Large intestine (tissue), 3 donors: ENCODE measurements around the gene FGF12. TPM values are rescaled to one million over a fixed set of nuclear protein-coding genes. Genes with fewer than 3 reads are reported as not detected.

Source experiments
- DNase-seq, 2 donors: peaks; one replicate each; pipeline versions ENCODE4 v3.0.0 to v3.0.0-alpha.2; 2013
- H3K27ac ChIP-seq: one replicate; pipeline ENCODE4 v1.5.1; 2013; ENCODE audit warnings: low read length
- H3K27me3 ChIP-seq: 2 replicates; pipeline ENCODE4 v1.6.1; 2013; ENCODE audit warnings: low read length; ENCODE audit not compliant: control insufficient read depth, insufficient read depth
- H3K36me3 ChIP-seq: 2 replicates; pipeline ENCODE4 v1.6.1; 2013; ENCODE audit warnings: low read length; ENCODE audit not compliant: control insufficient read depth, insufficient read depth
- H3K4me1 ChIP-seq: one replicate; pipeline ENCODE4 v1.6.1; 2013; ENCODE audit warnings: low read length; ENCODE audit not compliant: control insufficient read depth, insufficient read depth
- H3K4me3 ChIP-seq: one replicate; pipeline ENCODE4 v1.5.1; 2013; ENCODE audit warnings: low read length
- H3K9me3 ChIP-seq: one replicate; pipeline ENCODE4 v1.6.1; 2013; ENCODE audit warnings: mild to moderate bottlenecking, low read depth, low read length, moderate library complexity; ENCODE audit not compliant: control insufficient read depth
- WGBS: methylation state at CpG from one replicate; pipeline ENCODE4 v1.1.5; 2013; ENCODE audit warnings: low lambda C conversion rate; ENCODE audit not compliant: insufficient coverage; 5-methylcytosine and 5-hydroxymethylcytosine counted together
- polyA plus RNA-seq: library from polyadenylated mRNA; unstranded; fragments of 120-200 nt; gene quantifications from one replicate; pipeline ENCODE4 v1.2.1, GENCODE V29; 2013

The FGF12 gene
- polyA plus RNA-seq, 1 donor = 2.1 TPM

GRCh38 chr3:192514081-192514753 is 213.1 kb downstream of the FGF12 start:
- Histone ChIP-seq H3K27me3 (peaks cover 30% of the 10 kb centered on the region), H3K4me3 (peak overlapping the region; percentile 17), H3K36me3 (no peaks in the 10 kb centered on the region), H3K27ac (no peak overlapping the region), H3K4me1 (peaks cover 2% of the 10 kb centered on the region), H3K9me3 (no peaks in the 10 kb centered on the region)
- WGBS = no CpG with 5 or more reads among the region's 39 CpGs
- peak; percentile 2 to 17 for DNase-seq

- H3K4me1 ChIP-seq = no peaks in the 10 kb centered on the region
- no peaks in the 10 kb centered on the region for H3K9me3 ChIP-seq
- WGBS = no CpG with 5 or more reads among the region's 6 CpGs
- no peak overlapping the region for H3K27ac ChIP-seq
- H3K4me3 ChIP-seq = no peak overlapping the region
- H3K36me3 ChIP-seq = no peaks in the 10 kb centered on the region
- H3K27me3 ChIP-seq = no peaks in the 10 kb centered on the region
- no peak for DNase-seq
These were observed 221.6 kb downstream of the FGF12 start for GRCh38 chr3:192505731-192506130.

GRCh38 chr3:192501401-192501800 is 225.9 kb downstream of the FGF12 start:
- no peaks in the 10 kb centered on the region for H3K4me1 ChIP-seq
- WGBS = 92% methylated on average over 2 of the region's 3 CpGs
- no peaks in the 10 kb centered on the region for H3K9me3 ChIP-seq
- H3K27me3 ChIP-seq = no peaks in the 10 kb centered on the region
- no peak overlapping the region for H3K4me3 ChIP-seq
- no peak overlapping the region for H3K27ac ChIP-seq
- no peak for DNase-seq
- no peaks in the 10 kb centered on the region for H3K36me3 ChIP-seq

GRCh38 chr3:192496905-192497587 is 230.3 kb downstream of the FGF12 start:
- WGBS = 73% methylated on average over 6 of the region's 7 CpGs
- DNase-seq = no peak
- Histone ChIP-seq H3K27ac (no peak overlapping the region), H3K4me3 (no peak overlapping the region), H3K4me1 (no peaks in the 10 kb centered on the region), H3K36me3 (no peaks in the 10 kb centered on the region), H3K9me3 (no peaks in the 10 kb centered on the region), H3K27me3 (no peaks in the 10 kb centered on the region)

- 100% methylated on average over 1 of the region's 1 CpG for WGBS
- Histone ChIP-seq H3K27me3 (no peaks in the 10 kb centered on the region), H3K9me3 (no peaks in the 10 kb centered on the region), H3K36me3 (no peaks in the 10 kb centered on the region), H3K4me1 (no peaks in the 10 kb centered on the region), H3K27ac (no peak overlapping the region), H3K4me3 (no peak overlapping the region)
- DNase-seq = no peak
These were observed 233.2 kb downstream of the FGF12 start for GRCh38 chr3:192494174-192494573.

- H3K36me3 ChIP-seq = no peaks in the 10 kb centered on the region
- H3K9me3 ChIP-seq = no peaks in the 10 kb centered on the region
- H3K4me3 ChIP-seq = no peak overlapping the region
- WGBS = no CpG with 5 or more reads among the region's 4 CpGs
- DNase-seq = no peak
- no peaks in the 10 kb centered on the region for H3K4me1 ChIP-seq
- H3K27me3 ChIP-seq = no peaks in the 10 kb centered on the region
- H3K27ac ChIP-seq = no peak overlapping the region
These were observed 236.6 kb downstream of the FGF12 start for GRCh38 chr3:192490720-192491119.

GRCh38 chr3:192489579-192489978 is 237.8 kb downstream of the FGF12 start:
- Histone ChIP-seq H3K4me1 (no peaks in the 10 kb centered on the region), H3K9me3 (no peaks in the 10 kb centered on the region), H3K4me3 (no peak overlapping the region), H3K36me3 (no peaks in the 10 kb centered on the region), H3K27me3 (no peaks in the 10 kb centered on the region), H3K27ac (no peak overlapping the region)
- WGBS = 100% methylated on average over 1 of the region's 2 CpGs
- DNase-seq = no peak

GRCh38 chr3:192487033-192487432 is 240.3 kb downstream of the FGF12 start:
- Histone ChIP-seq H3K9me3 (no peaks in the 10 kb centered on the region), H3K4me3 (no peak overlapping the region), H3K27ac (no peak overlapping the region), H3K4me1 (no peaks in the 10 kb centered on the region), H3K36me3 (no peaks in the 10 kb centered on the region), H3K27me3 (no peaks in the 10 kb centered on the region)
- WGBS = 96% methylated on average over 3 of the region's 3 CpGs
- DNase-seq = no peak

- Histone ChIP-seq H3K27ac (no peak overlapping the region), H3K27me3 (no peaks in the 10 kb centered on the region), H3K36me3 (no peaks in the 10 kb centered on the region), H3K4me3 (no peak overlapping the region), H3K4me1 (no peaks in the 10 kb centered on the region), H3K9me3 (no peaks in the 10 kb centered on the region)
- 83% methylated on average over 1 of the region's 2 CpGs for WGBS
- DNase-seq = no peak
These were observed 244.5 kb downstream of the FGF12 start for GRCh38 chr3:192482809-192483208.

- Histone ChIP-seq H3K4me1 (no peaks in the 10 kb centered on the region), H3K9me3 (no peaks in the 10 kb centered on the region), H3K27ac (no peak overlapping the region), H3K4me3 (no peak overlapping the region), H3K36me3 (no peaks in the 10 kb centered on the region), H3K27me3 (no peaks in the 10 kb centered on the region)
- DNase-seq = no peak
- no CpG with 5 or more reads among the region's 7 CpGs for WGBS
These were observed 244.9 kb downstream of the FGF12 start for GRCh38 chr3:192482391-192482790.

GRCh38 chr3:192481638-192482037 is 245.7 kb downstream of the FGF12 start:
- no peaks in the 10 kb centered on the region for H3K9me3 ChIP-seq
- H3K36me3 ChIP-seq = no peaks in the 10 kb centered on the region
- WGBS = 92% methylated on average over 2 of the region's 5 CpGs
- H3K27me3 ChIP-seq = no peaks in the 10 kb centered on the region
- H3K4me1 ChIP-seq = no peaks in the 10 kb centered on the region
- DNase-seq = no peak
- no peak overlapping the region for H3K4me3 ChIP-seq
- no peak overlapping the region for H3K27ac ChIP-seq
